H1 (cell line): ENCODE measurements around the gene CDS2. TPM values are rescaled to one million over a fixed set of nuclear protein-coding genes. Genes with fewer than 3 reads are reported as not detected.

Experiments
- CTCF ChIA-PET: fragments of 300-600 bp; sonication (Branson Sonifier 250); formaldehyde crosslinking; loops from one replicate; lab custom pipeline; 2021; ENCODE audit not compliant: partially characterized antibody; lab: Charles Lee
- POLR2A ChIA-PET: fragments of 300-600 bp; sonication (Branson Sonifier 250); formaldehyde crosslinking; loops from one replicate; lab custom pipeline; 2021; ENCODE audit warnings: inconsistent platforms; ENCODE audit not compliant: partially characterized antibody; lab: Charles Lee
- DNase-seq, 2 experiments: peaks; one replicate each; pipeline versions ENCODE4 v3.0.0 to v3.0.0-alpha.2; 2010 to 2022; ENCODE audit warnings: low spot score in 2 of 2, low read depth in 1 of 2, mixed read lengths in 1 of 2
- FAIRE-seq: peaks from 2 replicates; lab custom pipeline; 2011; peaks lifted over from hg19 to GRCh38; lab: Jason Lieb, UNC
- H2AFZ ChIP-seq: 2 replicates; pipeline ENCODE4 v1.8.1; 2012; ENCODE audit warnings: low read length, inconsistent platforms
- H2AK5ac ChIP-seq: 2 replicates; pipeline ENCODE4 v1.6.1; 2013; ENCODE audit warnings: low read depth, low read length
- H2BK120ac ChIP-seq: replicated peaks from 2 replicates; pipeline ENCODE3; 2013; ENCODE audit warnings: low read depth, low read length, inconsistent platforms
- H2BK12ac ChIP-seq: 2 replicates; pipeline ENCODE4 v1.6.1; 2013; ENCODE audit warnings: low read depth, low read length
- H2BK15ac ChIP-seq: 2 replicates; pipeline ENCODE4 v1.6.1; 2013; ENCODE audit warnings: low read length
- H2BK20ac ChIP-seq: 2 replicates; pipeline ENCODE4 v1.6.1; 2013; ENCODE audit warnings: low read length
- H2BK5ac ChIP-seq: 2 replicates; pipeline ENCODE4 v1.6.1; 2013; ENCODE audit warnings: low read depth, low read length
- H3K14ac ChIP-seq: 2 replicates; pipeline ENCODE4 v1.6.1; 2013; ENCODE audit warnings: inconsistent platforms; ENCODE audit not compliant: insufficient read length
- H3K18ac ChIP-seq: 2 replicates; pipeline ENCODE4 v1.6.1; 2013; ENCODE audit warnings: low read length; ENCODE audit errors: extremely low read depth
- H3K23ac ChIP-seq: 2 replicates; pipeline ENCODE4 v1.6.1; 2013; ENCODE audit warnings: inconsistent platforms; ENCODE audit not compliant: insufficient read length
- H3K23me2 ChIP-seq: 2 replicates; pipeline ENCODE4 v1.6.1; 2013; ENCODE audit warnings: low read depth, low read length
- H3K27ac ChIP-seq: 2 replicates; pipeline ENCODE4 v1.6.1; 2011; ENCODE audit warnings: low read depth, low read length, inconsistent platforms
- H3K27me3 ChIP-seq, 4 experiments: replicated peaks in 1 of 4; 1 replicate in 1 of 4; 2 replicates in 3 of 4; pipeline versions ENCODE4 v1.6.1 to v1.8.1; 2011 to 2013; ENCODE audit warnings: low read length in 3 of 4, mild to moderate bottlenecking in 3 of 4, inconsistent platforms in 2 of 4, mixed read lengths in 2 of 4, moderate library complexity in 1 of 4; ENCODE audit not compliant: control insufficient read depth in 3 of 4, insufficient read depth in 3 of 4; ENCODE audit errors: extremely low read depth in 1 of 4
- H3K36me3 ChIP-seq, 4 experiments: 2 replicates each; pipeline versions ENCODE4 v1.6.1 to v1.8.1; 2011 to 2013; ENCODE audit warnings: mild to moderate bottlenecking in 4 of 4, low read length in 3 of 4, moderate library complexity in 2 of 4, control low read depth in 1 of 4, inconsistent platforms in 1 of 4; ENCODE audit not compliant: insufficient read depth in 4 of 4, control insufficient read depth in 2 of 4
- H3K4ac ChIP-seq: replicated peaks from 2 replicates; pipeline ENCODE3; 2013; ENCODE audit warnings: low read length, low read depth, mixed read lengths, inconsistent platforms; ENCODE audit not compliant: insufficient read length
- H3K4me1 ChIP-seq, 4 experiments: replicated peaks in 1 of 4; 1 replicate in 1 of 4; 2 replicates in 3 of 4; pipeline versions ENCODE4 v1.6.1 to v1.8.1; 2011 to 2013; ENCODE audit warnings: low read length in 3 of 4, inconsistent platforms in 2 of 4, mixed read lengths in 1 of 4; ENCODE audit not compliant: insufficient read depth in 4 of 4, control insufficient read depth in 3 of 4
- H3K4me2 ChIP-seq, 2 experiments: 2 replicates each; pipeline versions ENCODE4 v1.6.1 to v1.8.1; 2011 to 2013; ENCODE audit warnings: low read depth in 2 of 2, low read length in 2 of 2, control low read depth in 1 of 2, inconsistent platforms in 1 of 2, mild to moderate bottlenecking in 1 of 2; ENCODE audit not compliant: insufficient read depth in 1 of 2
- H3K4me3 ChIP-seq, 4 experiments: fragments of 200-600, 300-600 bp in 1 of 4; sonication (generic), shearing (Covaris generic), sonication (Bioruptor Twin) in 1 of 4; 2 replicates each; pipeline versions ENCODE4 v1.5.1 to v1.8.1; 2011 to 2016; ENCODE audit warnings: low read length in 4 of 4, low read depth in 3 of 4, control low read depth in 2 of 4, inconsistent platforms in 2 of 4, mild to moderate bottlenecking in 2 of 4, mixed read lengths in 1 of 4, moderate library complexity in 1 of 4; ENCODE audit not compliant: insufficient read depth in 2 of 4; ENCODE audit errors: extremely low read depth in 1 of 4
- H3K56ac ChIP-seq: replicated peaks from 2 replicates; pipeline ENCODE3; 2013; ENCODE audit warnings: low read depth, mild to moderate bottlenecking, mixed read lengths, low read length, inconsistent platforms; ENCODE audit not compliant: insufficient read length
- H3K79me1 ChIP-seq: 2 replicates; pipeline ENCODE4 v1.6.1; 2013; ENCODE audit warnings: low read depth, low read length, control low read depth
- H3K79me2 ChIP-seq, 2 experiments: 2 replicates each; pipeline versions ENCODE4 v1.6.1 to v1.8.1; 2012 to 2013; ENCODE audit warnings: low read length in 2 of 2, mild to moderate bottlenecking in 2 of 2, inconsistent platforms in 1 of 2; ENCODE audit not compliant: insufficient read depth in 2 of 2, control insufficient read depth in 1 of 2
- H3K9ac ChIP-seq, 4 experiments: replicated peaks in 1 of 4; 1 replicate in 1 of 4; 2 replicates in 3 of 4; pipeline versions ENCODE4 v1.6.1 to v1.8.1; 2011 to 2013; ENCODE audit warnings: low read depth in 3 of 4, low read length in 3 of 4, control low read depth in 2 of 4, mild to moderate bottlenecking in 2 of 4, moderate library complexity in 2 of 4, inconsistent platforms in 1 of 4; ENCODE audit errors: extremely low read depth in 1 of 4
- H3K9me3 ChIP-seq, 2 experiments: 2 replicates each; pipeline versions ENCODE4 v1.6.1 to v1.8.1; 2012 to 2013; ENCODE audit warnings: mild to moderate bottlenecking in 2 of 2, moderate library complexity in 2 of 2, control low read depth in 1 of 2, inconsistent platforms in 1 of 2, low read depth in 1 of 2, low read length in 1 of 2, mixed read lengths in 1 of 2; ENCODE audit not compliant: insufficient read depth in 2 of 2
- H4K20me1 ChIP-seq, 2 experiments: replicated peaks in 1 of 2; 2 replicates each; pipeline versions ENCODE3 to v1.8.1; 2011 to 2013; ENCODE audit warnings: inconsistent platforms in 2 of 2, low read length in 2 of 2, mild to moderate bottlenecking in 1 of 2; ENCODE audit not compliant: insufficient read depth in 2 of 2, control insufficient read depth in 1 of 2
- H4K5ac ChIP-seq: 2 replicates; pipeline ENCODE4 v1.6.1; 2013; ENCODE audit warnings: low read length, low read depth, mixed read lengths, inconsistent platforms; ENCODE audit not compliant: insufficient read length
- H4K8ac ChIP-seq: 2 replicates; pipeline ENCODE4 v1.8.0; 2013; ENCODE audit warnings: mild to moderate bottlenecking, moderate library complexity, low read length, inconsistent platforms; ENCODE audit not compliant: insufficient read depth; ENCODE audit errors: extremely low read depth
- H4K91ac ChIP-seq: replicated peaks from 2 replicates; pipeline ENCODE3; 2013; ENCODE audit warnings: low read length, mixed read lengths, inconsistent platforms; ENCODE audit not compliant: insufficient read length
- ASH2L ChIP-seq: fragments of 200-600, 300-600 bp; sonication (generic); IDR thresholded peaks from one replicate; pipeline ENCODE4 v1.7.1; 2017; ENCODE audit warnings: low read length
- HDAC2 ChIP-seq, 2 experiments: fragments of 300-600 bp in 1 of 2; sonication (generic) in 1 of 2; IDR thresholded peaks; 2 replicates each; pipeline ENCODE4 v1.6.1; 2011 to 2012; ENCODE audit warnings: low read depth in 2 of 2, low read length in 2 of 2, mild to moderate bottlenecking in 2 of 2, moderate library complexity in 2 of 2, borderline replicate concordance in 1 of 2, inconsistent platforms in 1 of 2
- NANOG ChIP-seq: IDR thresholded peaks from 2 replicates; pipeline ENCODE4 v1.6.1; 2011; ENCODE audit warnings: low read length, low read depth, mild to moderate bottlenecking, inconsistent platforms; ENCODE audit not compliant: insufficient read depth, poor library complexity, severe bottlenecking
- POLR2AphosphoS5 ChIP-seq: IDR thresholded peaks from 2 replicates; pipeline ENCODE4 v1.6.1; 2011; ENCODE audit warnings: low read depth, low read length
- SIRT6 ChIP-seq: IDR thresholded peaks from one replicate; pipeline ENCODE4 v1.7.1; 2012; ENCODE audit warnings: low read length, inconsistent platforms
- SUZ12 ChIP-seq: fragments of 200-600 bp; sonication (generic); IDR thresholded peaks from 2 replicates; pipeline ENCODE4 v1.6.1; 2012; ENCODE audit warnings: mild to moderate bottlenecking, inconsistent platforms, low read length, moderate library complexity, mixed read lengths
- WGBS, 2 experiments: shearing (Covaris generic) in 1 of 2; methylation state at CpG; one replicate each; pipeline versions ENCODE4 v1.1.6 to v1.1.7; 2013 to 2015; ENCODE audit warnings: low lambda C conversion rate in 2 of 2, mixed read lengths in 2 of 2, inconsistent platforms in 1 of 2, low coverage in 1 of 2, missing lambda C conversion rate in 1 of 2; ENCODE audit not compliant: insufficient replicate concordance in 2 of 2, insufficient coverage in 1 of 2, insufficient read length in 1 of 2; ENCODE audit errors: extremely low coverage in 1 of 2, missing lambda C conversion rate in 1 of 2; 5-methylcytosine and 5-hydroxymethylcytosine counted together
- polyA plus RNA-seq, 7 experiments: library from polyadenylated mRNA; depleted of rRNA in 3 of 7; stranded (reverse) in 5 of 7; unstranded in 2 of 7; fragments of >200 nt in 5 of 7; fragments of 200-250 nt in 2 of 7; gene quantifications; 1 replicate in 5 of 7; 2 replicates in 1 of 7; 4 replicates in 1 of 7; pipeline versions ENCODE4 v1.2.1 to v1.2.3, GENCODE V29; 2011 to 2013; ENCODE audit warnings: missing spikeins in 2 of 7, mixed read lengths in 2 of 7
- total RNA-seq: library from RNA; stranded (reverse); fragmentation: NEBNext Ultra II Directional; extraction: Animal tissue kit (Norgen Biotek cat#: 25700); gene quantifications from 2 replicates; pipeline ENCODE4 v1.2.1, GENCODE V29; 2021

CDS2 gene
- total and polyA plus RNA-seq, 2 of the 8 experiments (the other 6 are each of a cell fraction or from before 2014, with no cell fraction given) = 54.0 to 56.2 TPM

DNA sequence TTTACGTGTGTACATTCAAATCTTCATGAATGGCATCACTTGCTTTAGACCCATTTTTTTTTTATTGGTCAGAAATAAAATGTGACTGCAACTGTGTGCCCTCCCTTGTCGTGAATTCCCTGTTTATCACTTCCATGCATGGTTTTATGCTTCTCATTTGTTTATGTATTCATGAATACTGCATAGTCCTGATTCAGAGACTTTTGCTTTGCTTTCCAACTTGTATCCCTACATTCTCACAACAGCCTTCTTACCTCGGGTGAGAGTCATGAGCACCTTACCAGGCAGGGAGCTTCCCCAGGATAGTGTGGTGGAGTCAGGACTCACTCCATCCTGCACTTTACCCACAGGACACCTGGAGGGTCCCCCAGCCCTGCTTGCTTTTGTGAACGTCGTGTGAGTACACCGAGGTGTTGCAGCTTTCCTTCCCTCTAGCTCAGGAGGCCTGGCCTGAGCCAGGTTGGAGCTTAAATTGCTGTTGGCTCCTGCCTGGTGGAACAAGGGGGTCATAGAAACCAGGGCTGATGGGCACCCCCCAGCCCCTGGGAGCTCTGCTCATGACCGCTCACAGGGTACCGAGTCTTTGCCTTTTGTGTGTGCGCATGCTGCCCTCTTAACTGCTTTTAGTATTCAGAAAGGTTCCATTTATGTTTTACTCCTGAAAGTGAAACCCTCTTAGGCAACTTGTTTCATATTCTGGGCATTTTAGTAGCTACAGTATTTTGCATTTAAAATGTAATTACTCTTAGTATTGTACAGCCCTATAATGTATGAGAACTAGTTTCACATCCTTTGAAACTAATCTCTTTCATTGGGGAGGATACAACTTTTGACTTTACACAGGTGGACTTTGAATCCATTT lies 66.0 kb downstream of the CDS2 start:
- Histone ChIP-seq H2BK120ac (no peak overlapping the region), H3K9ac (no peak overlapping the region), H3K36me3 (peaks cover 0 to 18% (median 6%) of the 10 kb centered on the region in 4 experiments; a peak in 7 of 8 replicates), H3K18ac (no peak overlapping the region), H2BK5ac (no peak overlapping the region), H3K4me1 (peaks cover 0 to 4% (median 0%) of the 10 kb centered on the region in 4 experiments; a peak in 3 of 7 replicates), H4K91ac (no peak overlapping the region), H2BK15ac (no peak overlapping the region), H3K23me2 (no peaks in the 10 kb centered on the region), H2BK12ac (no peak overlapping the region), H4K5ac (no peak overlapping the region), H3K23ac (no peak overlapping the region), H3K4ac (no peak overlapping the region), H3K79me1 (no peaks in the 10 kb centered on the region), H3K9me3 (no peaks in the 10 kb centered on the region), H4K20me1 (peaks cover 1 to 3% of the 10 kb centered on the region in 2 experiments), H2BK20ac (no peak overlapping the region), H3K27ac (no peak overlapping the region), H3K4me3 (no peak overlapping the region), H3K14ac (no peak overlapping the region), H3K79me2 (no peaks in the 10 kb centered on the region), H3K56ac (no peak overlapping the region), H3K4me2 (no peak overlapping the region), H2AK5ac (no peak overlapping the region), H3K27me3 (no peaks in the 10 kb centered on the region), H2AFZ (no peak overlapping the region), H4K8ac (peak overlapping the region; percentile 25; the same call in 1 of the 2 replicates)
- no peak for TF ChIP-seq NANOG
- no peak for TF ChIP-seq SUZ12
- no peak for TF ChIP-seq SIRT6
- TF ChIP-seq POLR2AphosphoS5 = no peak
- TF ChIP-seq HDAC2 (IDR thresholded peaks at IDR 0.05; ENCODE audit: borderline replicate concordance in 1 of 2, low read depth in 2 of 2, low read length in 2 of 2) = no peak
- TF ChIP-seq ASH2L = no peak
- POLR2A ChIA-PET = interaction anchor here (0.7 to 4.2 kb wide), 4 partner anchors 16 to 74 kb away, joined by 3 to 25 read pairs (median 6); partner anchors contain the start of genes CDS2 and PCNA
- CTCF ChIA-PET = interaction anchor here (0.7 to 6.9 kb wide), 36 partner anchors 9 to 731 kb away, joined by 3 to 122 read pairs (median 6); partner anchors contain the start of genes CDS2 and PCNA
- 71% methylated on average over 9 of the region's 9 CpGs; no CpG with 5 or more reads in 1 of the 2 experiments for WGBS, 2 experiments
- DNase-seq (no peak), FAIRE-seq (no peak)
